BJ (cell line): ENCODE measurements around the gene OR8U1. TPM values are rescaled to one million over a fixed set of nuclear protein-coding genes. Genes with fewer than 3 reads are reported as not detected.
"Not testable (repeated sequence)": the region's sequence is repeated elsewhere in the genome, so short reads cannot be mapped to it uniquely, and the experiment has no call there.

Experiments used
- CTCF ChIA-PET: fragments of 350-600 bp; formaldehyde crosslinking; extraction: SDS; loops from one replicate; lab custom pipeline; 2021; ENCODE audit warnings: antibody characterized with exemption, inconsistent platforms; lab: Yijun Ruan, JAX
- POLR2A ChIA-PET: fragments of 300-600 bp; sonication (Branson Sonifier 250); formaldehyde crosslinking; extraction: SDS; loops from one replicate; lab custom pipeline; 2021; ENCODE audit warnings: antibody characterized with exemption; lab: Charles Lee
- DNase-seq: peaks from one replicate; pipeline ENCODE4 v3.0.0-alpha.2; 2011; ENCODE audit warnings: low read depth
- H3K27me3 ChIP-seq: 2 replicates; pipeline ENCODE4 v1.6.0; 2011; ENCODE audit warnings: low read length; ENCODE audit not compliant: control insufficient read depth, insufficient read depth
- H3K36me3 ChIP-seq: 2 replicates; pipeline ENCODE4 v1.5.1; 2011; ENCODE audit warnings: low read length; ENCODE audit not compliant: control insufficient read depth, insufficient read depth
- H3K4me3 ChIP-seq: 2 replicates; pipeline ENCODE4 v1.5.1; 2011; ENCODE audit warnings: low read depth, mild to moderate bottlenecking, control low read depth, low read length
- polyA plus RNA-seq: library from polyadenylated mRNA; depleted of rRNA; stranded (reverse); fragments of >200 nt; gene quantifications from 2 replicates; pipeline ENCODE4 v1.2.3, GENCODE V29; 2011
- TF ChIP-seq, protein P1 (sequence below): IDR thresholded peaks from 2 replicates; pipeline ENCODE4 v1.5.1; 2011; ENCODE audit warnings: low read depth, mild to moderate bottlenecking, control low read depth, inconsistent platforms, low read length, moderate library complexity; ENCODE audit not compliant: insufficient read depth

Gene OR8U1
- polyA plus RNA-seq, 1 experiment, result not detected

DNA sequence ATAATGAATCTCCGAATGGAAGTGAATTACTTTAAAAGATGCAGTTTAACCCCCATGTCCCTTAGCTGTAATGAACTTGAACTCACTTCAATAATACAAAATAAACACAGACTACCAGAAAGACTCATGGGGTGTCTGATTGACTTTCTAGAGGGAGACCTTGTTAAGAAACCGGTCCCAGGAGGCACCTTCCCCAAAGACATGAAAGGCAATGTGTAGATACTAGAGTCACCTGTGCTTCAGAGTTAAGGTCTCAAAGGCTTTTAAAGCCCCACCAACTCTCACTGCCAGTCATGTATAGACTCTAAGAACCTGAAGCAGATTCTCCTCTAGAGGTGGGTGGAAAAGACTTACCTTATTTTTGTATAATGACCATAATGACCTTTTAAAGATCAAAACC lies 21.4 kb upstream of the OR8U1 start, which contains the start of gene OR8J1:
Gene OR8J1, plus strand, starts transcription at position 301 of the 400 bp plus-strand sequence. CDS start 5,956 bp downstream, outside the sequence.
- Histone ChIP-seq H3K4me3 (no peak within 1 kb of the TSS), H3K36me3 (no peaks in the 10 kb centered on the region), H3K27me3 (no peaks in the 10 kb centered on the region)
- ChIA-PET POLR2A (no interaction called here), CTCF (no interaction called here)
- no peak for DNase-seq
- TF ChIP-seq, protein P1, sequence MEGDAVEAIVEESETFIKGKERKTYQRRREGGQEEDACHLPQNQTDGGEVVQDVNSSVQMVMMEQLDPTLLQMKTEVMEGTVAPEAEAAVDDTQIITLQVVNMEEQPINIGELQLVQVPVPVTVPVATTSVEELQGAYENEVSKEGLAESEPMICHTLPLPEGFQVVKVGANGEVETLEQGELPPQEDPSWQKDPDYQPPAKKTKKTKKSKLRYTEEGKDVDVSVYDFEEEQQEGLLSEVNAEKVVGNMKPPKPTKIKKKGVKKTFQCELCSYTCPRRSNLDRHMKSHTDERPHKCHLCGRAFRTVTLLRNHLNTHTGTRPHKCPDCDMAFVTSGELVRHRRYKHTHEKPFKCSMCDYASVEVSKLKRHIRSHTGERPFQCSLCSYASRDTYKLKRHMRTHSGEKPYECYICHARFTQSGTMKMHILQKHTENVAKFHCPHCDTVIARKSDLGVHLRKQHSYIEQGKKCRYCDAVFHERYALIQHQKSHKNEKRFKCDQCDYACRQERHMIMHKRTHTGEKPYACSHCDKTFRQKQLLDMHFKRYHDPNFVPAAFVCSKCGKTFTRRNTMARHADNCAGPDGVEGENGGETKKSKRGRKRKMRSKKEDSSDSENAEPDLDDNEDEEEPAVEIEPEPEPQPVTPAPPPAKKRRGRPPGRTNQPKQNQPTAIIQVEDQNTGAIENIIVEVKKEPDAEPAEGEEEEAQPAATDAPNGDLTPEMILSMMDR, result no peak

DNA sequence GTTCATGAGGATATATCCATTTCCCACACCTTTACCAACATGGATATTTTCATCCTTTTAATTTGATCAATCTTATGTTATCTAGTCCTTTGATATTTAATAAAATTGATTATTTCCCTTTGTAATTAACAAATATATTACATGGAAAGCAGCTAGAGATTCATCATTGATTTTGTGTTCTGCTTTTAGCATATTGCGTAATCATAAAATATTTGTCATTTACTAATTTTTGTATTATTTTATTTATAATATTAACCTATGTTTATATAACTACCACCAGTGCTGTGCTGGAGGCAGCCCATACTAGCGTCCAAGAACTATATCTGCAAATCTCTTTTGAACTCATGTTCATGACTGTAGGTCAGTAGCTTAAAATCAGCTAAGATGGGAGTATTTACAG lies 4.7 kb downstream of the OR8U1 start:
- Histone ChIP-seq H3K4me3 (no peak overlapping the region), H3K27me3 (no peaks in the 10 kb centered on the region), H3K36me3 (no peaks in the 10 kb centered on the region)
- DNase-seq, result no peak
- POLR2A ChIA-PET, result no interaction called here
- TF ChIP-seq, protein P1, result no peak
- CTCF ChIA-PET, result interaction anchor here (0.5 kb wide), 1 partner anchor 16 kb away, joined by 3 read pairs; no protein-coding TSS in a partner anchor

DNA sequence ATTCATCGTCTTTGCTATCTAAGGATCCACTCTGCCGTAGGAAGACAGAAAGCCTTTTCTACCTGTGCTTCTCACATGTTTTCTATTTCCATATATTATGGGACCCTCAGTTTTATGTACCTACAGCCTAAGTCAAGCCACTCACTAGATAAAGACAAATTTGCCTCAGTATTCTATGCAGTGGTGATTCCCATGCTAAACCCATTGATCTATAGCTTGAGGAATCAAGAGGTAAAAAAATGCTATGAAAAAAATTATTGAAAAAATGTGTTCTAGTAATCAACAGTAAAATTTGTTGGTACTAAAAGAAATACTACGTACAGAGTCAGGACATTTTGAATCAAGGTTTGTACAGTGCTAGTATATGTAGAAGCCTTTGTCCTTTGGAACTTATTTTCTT lies 19.0 kb downstream of the OR8U1 start:
- H3K27me3 ChIP-seq, result no peaks in the 10 kb centered on the region
- TF ChIP-seq, protein P1, result no peak
- CTCF ChIA-PET, result no interaction called here
- no peak for DNase-seq
- POLR2A ChIA-PET, result no interaction called here
- H3K4me3 ChIP-seq, result no peak overlapping the region
- no peaks in the 10 kb centered on the region for H3K36me3 ChIP-seq

DNA sequence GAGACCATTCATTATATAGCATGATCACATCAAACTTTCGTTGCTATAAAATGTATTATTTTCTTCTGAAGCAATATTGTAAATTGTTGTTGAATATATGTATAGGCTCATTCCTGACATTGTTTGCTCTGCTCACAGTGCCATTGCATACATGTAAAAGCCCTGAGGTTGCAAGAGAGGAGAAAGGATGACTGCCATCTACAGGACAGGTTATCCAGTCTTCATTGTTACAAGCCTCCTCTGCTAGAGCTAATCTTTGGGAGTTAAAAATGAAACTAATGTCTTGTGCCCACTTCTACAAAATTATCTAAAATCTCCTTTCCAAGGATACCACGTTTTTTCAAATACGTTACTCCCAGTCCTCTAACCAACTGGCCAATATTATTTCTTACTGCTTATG lies 20.6 kb downstream of the OR8U1 start:
- Histone ChIP-seq H3K27me3 (no peaks in the 10 kb centered on the region), H3K4me3 (no peak overlapping the region), H3K36me3 (no peaks in the 10 kb centered on the region)
- no peak for DNase-seq
- TF ChIP-seq, protein P1, result no peak
- ChIA-PET CTCF (interaction anchor here (0.7 kb wide), 1 partner anchor 16 kb away, joined by 3 read pairs; no protein-coding TSS in a partner anchor), POLR2A (no interaction called here)

DNA sequence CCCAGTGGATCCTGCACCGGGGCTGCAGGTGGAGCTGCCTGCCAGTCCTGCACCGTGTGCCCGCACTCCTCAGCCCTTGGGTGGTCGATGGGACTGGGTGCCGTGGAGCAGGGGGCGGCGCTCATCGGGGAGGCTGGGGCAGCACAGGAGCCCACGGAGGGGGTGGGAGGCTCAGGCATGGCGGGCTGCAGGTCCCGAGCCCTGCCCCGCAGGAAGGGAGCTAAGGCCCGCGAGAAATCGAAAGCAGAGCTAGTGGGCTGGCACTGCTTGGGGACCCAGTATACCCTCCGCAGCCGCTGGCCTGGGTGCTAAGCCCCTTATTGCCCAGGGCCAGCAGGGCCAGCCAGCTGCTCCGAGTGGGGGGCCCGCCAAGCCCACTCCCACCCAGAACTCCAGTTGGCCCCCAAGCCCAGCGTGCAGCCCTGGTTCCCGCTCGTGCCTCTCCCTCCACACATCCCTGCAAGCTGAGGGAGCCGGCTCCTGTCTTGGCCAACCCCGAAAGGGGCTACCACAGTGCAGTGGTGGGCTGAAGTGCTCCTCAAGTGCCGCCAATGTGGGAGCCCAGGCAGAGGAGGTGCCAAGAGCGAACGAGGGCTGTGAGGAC lies 26.5 kb downstream of the OR8U1 start:
- CTCF ChIA-PET, POLR2A ChIA-PET, H3K27me3 ChIP-seq, DNase-seq, H3K36me3 ChIP-seq, H3K4me3 ChIP-seq: not testable (repeated sequence)

- Histone ChIP-seq H3K36me3 (no peaks in the 10 kb centered on the region), H3K27me3 (no peaks in the 10 kb centered on the region), H3K4me3 (no peak overlapping the region)
- POLR2A ChIA-PET, result no interaction called here
- TF ChIP-seq, protein P1, result no peak
- DNase-seq, result no peak
- CTCF ChIA-PET, result no interaction called here
Measured at GRCh38 chr11:56404393-56404792, 29.0 kb downstream of the OR8U1 start.
